ENCODE data around the gene SMU1. TPM values are rescaled to one million over a fixed set of nuclear protein-coding genes. Genes with fewer than 3 reads are reported as not detected.

Gene SMU1
- total and polyA plus RNA-seq, 7 donors, result 8.4 to 18.4 (median 15.5) TPM

- intact Hi-C loops (cut with DNase I), result no loop called here
- Histone ChIP-seq H3K36me3 (ENCODE audit: insufficient read depth in 1 of 2, low read depth in 1 of 2) (peaks cover 0 to 60% of the 10 kb centered on the region in 2 donors), H3K4me3 (no peak overlapping the region), H3K27me3 (ENCODE audit: insufficient read depth in 3 of 3, low read length in 2 of 3) (no peaks in the 10 kb centered on the region), H3K9me3 (no peaks in the 10 kb centered on the region), H3K4me1 (no peaks in the 10 kb centered on the region), H3K27ac (no peak overlapping the region)
- DNase-seq, result no peak
- WGBS, 3 donors, result 89 to 93% (median 89%) methylated on average over 3 of the region's 3 CpGs
- TF ChIP-seq, protein P1, sequence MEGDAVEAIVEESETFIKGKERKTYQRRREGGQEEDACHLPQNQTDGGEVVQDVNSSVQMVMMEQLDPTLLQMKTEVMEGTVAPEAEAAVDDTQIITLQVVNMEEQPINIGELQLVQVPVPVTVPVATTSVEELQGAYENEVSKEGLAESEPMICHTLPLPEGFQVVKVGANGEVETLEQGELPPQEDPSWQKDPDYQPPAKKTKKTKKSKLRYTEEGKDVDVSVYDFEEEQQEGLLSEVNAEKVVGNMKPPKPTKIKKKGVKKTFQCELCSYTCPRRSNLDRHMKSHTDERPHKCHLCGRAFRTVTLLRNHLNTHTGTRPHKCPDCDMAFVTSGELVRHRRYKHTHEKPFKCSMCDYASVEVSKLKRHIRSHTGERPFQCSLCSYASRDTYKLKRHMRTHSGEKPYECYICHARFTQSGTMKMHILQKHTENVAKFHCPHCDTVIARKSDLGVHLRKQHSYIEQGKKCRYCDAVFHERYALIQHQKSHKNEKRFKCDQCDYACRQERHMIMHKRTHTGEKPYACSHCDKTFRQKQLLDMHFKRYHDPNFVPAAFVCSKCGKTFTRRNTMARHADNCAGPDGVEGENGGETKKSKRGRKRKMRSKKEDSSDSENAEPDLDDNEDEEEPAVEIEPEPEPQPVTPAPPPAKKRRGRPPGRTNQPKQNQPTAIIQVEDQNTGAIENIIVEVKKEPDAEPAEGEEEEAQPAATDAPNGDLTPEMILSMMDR (IDR thresholded peaks at IDR 0.05), result no peak
- no peak for ATAC-seq
Measured at GRCh38 chr9:33114746-33115145, 38.3 kb upstream of the SMU1 start.

- Histone ChIP-seq H3K27me3 (ENCODE audit: insufficient read depth in 3 of 3, low read length in 2 of 3) (no peaks in the 10 kb centered on the region), H3K4me1 (no peaks in the 10 kb centered on the region), H3K9me3 (no peaks in the 10 kb centered on the region), H3K36me3 (ENCODE audit: insufficient read depth in 1 of 2, low read depth in 1 of 2) (peaks cover 0 to 52% of the 10 kb centered on the region in 2 donors), H3K4me3 (no peak overlapping the region), H3K27ac (no peak overlapping the region)
- 89 to 94% (median 91%) methylated on average over 11 of the region's 11 CpGs for WGBS, 3 donors
- intact Hi-C loops (cut with DNase I), result no loop called here
- TF ChIP-seq, protein P1 (IDR thresholded peaks at IDR 0.05), result no peak
- ATAC-seq, result no peak
- DNase-seq, result no peak
Measured at GRCh38 chr9:33113799-33114547, 37.5 kb upstream of the SMU1 start.

DNA sequence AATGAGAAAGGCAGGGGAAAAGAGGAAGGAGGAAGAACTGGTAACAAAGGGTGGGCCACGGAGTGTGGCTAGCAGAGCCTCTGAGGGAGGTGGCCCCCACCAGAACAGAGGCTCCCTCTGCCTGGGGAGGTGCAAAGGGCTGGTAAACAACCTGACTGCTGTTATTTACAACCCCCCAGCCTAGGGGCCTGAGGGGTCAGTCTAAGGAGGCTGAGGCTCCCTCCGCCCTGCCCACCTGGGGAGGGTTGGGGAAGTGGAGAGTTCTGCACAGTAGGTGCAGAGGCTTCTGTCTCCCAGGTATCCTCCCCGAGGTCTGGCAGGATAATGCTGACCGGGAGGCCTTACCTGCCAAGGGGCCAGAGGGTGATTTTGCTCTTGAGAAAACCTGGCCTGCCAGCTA is 35.6 kb upstream of the SMU1 start:
- H3K4me3 ChIP-seq, result no peak overlapping the region
- no peaks in the 10 kb centered on the region for H3K9me3 ChIP-seq
- TF ChIP-seq, protein P1 (IDR thresholded peaks at IDR 0.05), result no peak
- intact Hi-C loops (cut with DNase I), result no loop called here
- H3K4me1 ChIP-seq, result peaks cover 8% of the 10 kb centered on the region
- H3K27me3 ChIP-seq (ENCODE audit: insufficient read depth in 3 of 3, low read length in 2 of 3), result no peaks in the 10 kb centered on the region
- DNase-seq (no peak), ATAC-seq (no peak)
- H3K27ac ChIP-seq, result no peak overlapping the region
- H3K36me3 ChIP-seq (ENCODE audit: insufficient read depth in 1 of 2, low read depth in 1 of 2), result peaks cover 0 to 45% of the 10 kb centered on the region in 2 donors
- 75 to 79% (median 77%) methylated on average over 4 of the region's 4 CpGs for WGBS, 3 donors

GRCh38 chr9:33111631-33112030 is 35.2 kb upstream of the SMU1 start:
- ATAC-seq, result no peak
- no peak overlapping the region for H3K27ac ChIP-seq
- H3K36me3 ChIP-seq (ENCODE audit: insufficient read depth in 1 of 2, low read depth in 1 of 2), result peaks cover 0 to 45% of the 10 kb centered on the region in 2 donors
- TF ChIP-seq, protein P1 (IDR thresholded peaks at IDR 0.05), result no peak
- intact Hi-C loops (cut with DNase I), result loop anchor here in 1 of 2 donors (2.0 kb wide), 1 partner anchor 17 kb away; no protein-coding TSS in a partner anchor
- peaks cover 12% of the 10 kb centered on the region for H3K4me1 ChIP-seq
- 70 to 85% (median 71%) methylated on average over 5 of the region's 5 CpGs for WGBS, 3 donors
- H3K9me3 ChIP-seq, result no peaks in the 10 kb centered on the region
- no peaks in the 10 kb centered on the region for H3K27me3 ChIP-seq (ENCODE audit: insufficient read depth in 3 of 3, low read length in 2 of 3)
- H3K4me3 ChIP-seq, result no peak overlapping the region
- no peak for DNase-seq
